MV-4-11 (cell line): ENCODE data around the gene VANGL1.
"Not testable (repeated sequence)": the region's sequence is repeated elsewhere in the genome, so short reads cannot be mapped to it uniquely, and the experiment has no call there.

Experiments used
- DNase-seq: peaks from one replicate; lab custom pipeline; 2025; lab: John Stamatoyannopoulos, UW

VANGL1 gene

DNA sequence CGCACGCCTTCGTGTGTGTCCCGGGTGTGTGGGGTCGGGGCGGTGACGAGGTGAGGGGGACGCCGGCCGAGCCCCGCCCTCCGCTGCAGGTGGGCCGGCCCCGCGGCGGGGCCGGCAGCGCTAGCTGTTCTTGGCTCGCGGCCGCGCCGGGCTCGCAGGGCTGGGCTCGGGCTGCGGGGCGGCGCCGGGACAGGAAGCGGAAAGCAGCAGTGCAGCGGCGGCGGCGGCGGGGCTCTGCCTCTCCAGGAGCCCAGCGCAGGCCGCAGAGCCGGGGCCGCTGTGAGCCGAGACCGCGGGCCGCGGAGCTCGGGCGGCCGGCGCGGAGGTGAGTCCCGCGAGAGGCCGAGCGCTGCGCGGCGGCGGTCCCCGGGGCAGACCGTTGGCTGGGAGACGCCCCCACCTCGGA lies at the start of gene VANGL1:
VANGL1 (plus strand) TSS at position 209 of the 406 bp plus-strand sequence. CDS start 9,444 bp downstream, outside the sequence.
- DNase-seq: peak; percentile 28

DNA sequence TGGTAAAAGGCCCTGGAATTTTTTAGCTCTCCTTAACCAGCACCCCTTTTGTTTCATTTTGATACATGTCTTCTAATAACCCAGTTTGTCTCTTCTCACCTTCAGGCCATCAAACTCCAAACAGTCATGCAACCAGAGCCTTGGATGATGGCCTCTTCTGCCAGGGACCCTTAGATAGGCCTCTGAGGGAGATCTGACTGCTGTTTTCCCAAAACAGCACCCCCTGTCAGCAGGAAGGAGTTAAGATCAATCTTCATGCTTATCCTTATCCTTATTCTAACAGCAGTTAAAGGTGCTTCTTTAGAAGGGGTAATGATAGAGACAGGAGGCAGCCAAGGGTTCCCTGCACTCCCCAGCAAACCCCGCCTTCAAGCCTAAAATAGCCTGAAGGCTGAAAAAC lies 49.5 kb upstream of the VANGL1 start:
- no peak for DNase-seq

DNA sequence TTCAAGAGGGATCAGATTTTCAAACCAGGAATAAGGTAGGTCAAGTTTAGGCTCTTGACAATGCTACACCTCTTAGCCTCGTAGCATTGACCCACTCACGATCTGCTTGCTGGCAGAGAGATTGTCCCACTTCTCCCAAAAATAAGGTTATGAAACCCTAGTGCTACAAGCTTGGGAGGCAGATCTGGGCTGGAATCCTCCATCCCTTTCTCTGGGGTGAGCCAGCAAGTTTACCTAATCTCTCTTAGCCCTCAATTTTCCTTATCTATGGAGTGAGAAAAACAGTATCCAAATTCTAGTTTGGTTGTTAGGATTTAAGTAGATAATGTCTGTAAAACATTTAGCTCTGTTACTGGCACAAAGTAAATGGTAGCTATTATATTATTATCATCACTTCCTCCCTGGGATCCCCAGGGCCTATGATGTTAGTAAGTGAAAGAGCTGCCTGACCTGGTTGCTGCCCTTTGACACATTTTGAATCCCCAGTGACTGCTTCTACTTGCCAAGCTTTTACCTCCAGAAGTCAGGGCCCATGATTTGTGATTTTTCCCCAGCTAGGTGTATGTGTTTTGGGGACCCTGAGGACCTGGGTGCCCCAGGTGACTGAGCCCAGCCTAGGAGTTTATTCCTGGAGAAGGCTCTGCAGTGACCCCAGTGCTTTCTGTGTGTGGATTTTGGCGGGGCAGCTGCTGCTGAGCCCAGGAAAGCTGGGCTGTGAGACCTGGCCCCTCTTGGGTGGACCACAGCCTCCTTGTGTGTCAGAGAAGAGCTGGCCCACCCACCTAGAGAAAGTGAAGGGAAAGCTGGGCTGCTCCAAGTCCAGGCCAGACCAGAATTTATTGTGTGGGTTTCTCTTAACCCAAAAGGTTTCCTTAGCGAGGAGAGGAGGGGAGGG lies 48.2 kb upstream of the VANGL1 start:
- no peak for DNase-seq

DNA sequence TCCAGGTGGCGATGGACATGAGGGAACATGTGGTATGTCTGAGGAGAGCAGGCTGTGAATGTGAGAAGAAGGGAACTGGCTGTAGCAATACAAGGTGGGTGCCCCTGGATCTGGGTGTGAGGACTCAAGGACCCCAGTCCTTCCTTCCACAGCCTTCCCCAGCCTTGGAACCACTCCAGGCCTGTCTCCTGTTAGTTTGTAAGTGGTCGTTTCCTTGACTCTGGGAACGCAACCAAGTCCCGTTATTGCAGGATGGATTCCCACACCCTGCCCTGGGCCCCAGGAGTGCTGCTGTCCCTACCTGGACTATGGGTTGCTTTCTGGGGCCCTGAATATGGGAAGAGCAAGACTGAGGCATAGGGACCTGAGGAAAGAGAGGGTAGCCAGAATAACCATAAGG lies 47.2 kb upstream of the VANGL1 start:
- DNase-seq: no peak

DNA sequence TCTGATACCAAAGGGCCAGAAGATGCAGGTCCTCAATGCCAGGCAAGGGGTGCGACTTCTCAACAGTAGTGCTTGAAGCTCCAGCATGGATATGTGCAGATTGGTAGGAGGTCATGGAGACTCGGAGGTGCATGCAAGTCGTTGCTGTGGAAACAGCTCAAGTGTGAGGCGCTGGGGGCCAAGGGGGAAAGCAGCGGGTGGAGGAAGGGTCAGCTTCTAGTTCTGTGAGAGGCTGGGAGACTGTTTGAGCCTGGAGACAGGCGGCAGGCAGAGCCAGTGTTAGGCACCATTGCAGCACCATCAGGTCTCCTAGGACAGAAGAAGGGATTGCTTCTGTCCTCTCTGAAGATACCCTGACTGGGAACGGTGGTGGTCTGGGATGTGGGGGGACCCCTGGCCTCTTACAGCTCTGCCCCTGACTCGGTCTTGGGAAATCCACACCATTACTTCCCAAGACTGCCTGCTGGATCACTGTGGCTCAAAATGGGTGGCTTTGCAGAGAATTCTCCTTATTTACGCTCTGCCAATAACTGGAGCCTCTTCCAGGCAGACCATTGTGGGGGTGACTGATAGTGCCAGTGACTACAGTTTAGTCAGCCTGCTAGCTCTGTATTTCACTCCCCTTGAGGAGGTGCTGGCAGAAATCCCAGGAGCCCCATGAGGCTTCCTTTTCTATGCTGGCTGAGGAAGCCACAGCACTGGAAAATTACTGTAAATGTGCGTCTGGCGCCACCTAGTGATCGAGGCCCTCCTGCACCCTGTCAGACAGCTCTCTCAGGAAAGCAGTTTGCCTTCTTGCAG lies 46.3 kb upstream of the VANGL1 start:
- DNase-seq: peak; percentile 72

DNA sequence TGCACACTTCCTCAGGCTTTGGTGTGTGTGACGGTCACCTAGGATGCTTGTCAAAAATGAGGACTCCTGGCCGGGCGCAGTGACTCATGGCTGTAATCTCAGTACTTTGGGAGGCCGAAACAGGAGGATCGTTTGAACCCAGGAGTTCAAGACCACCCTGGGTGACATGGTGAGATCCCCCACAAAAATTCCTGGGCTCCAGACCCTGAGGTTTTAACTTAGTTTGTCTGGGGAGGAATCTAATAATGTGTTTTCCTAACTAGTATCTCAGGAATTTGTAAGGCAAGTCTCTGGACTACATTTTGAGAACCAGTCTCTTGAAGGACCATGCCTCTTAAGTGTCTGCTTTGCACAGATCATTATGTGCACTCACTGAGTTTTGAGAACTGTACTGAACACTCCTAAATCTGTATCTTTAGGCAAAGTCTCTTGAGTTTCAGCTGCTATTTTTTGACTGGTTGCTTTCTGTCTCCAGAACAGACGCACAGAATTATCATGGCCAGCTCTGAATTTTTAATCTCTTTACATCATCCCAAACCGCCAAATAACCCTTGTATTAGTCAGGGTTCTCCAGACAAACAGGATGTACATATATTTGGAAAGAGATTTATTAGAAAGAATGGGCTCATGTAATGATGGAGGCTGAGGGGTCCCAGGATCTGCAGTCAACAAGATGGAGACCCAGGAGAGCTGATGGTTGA lies 45.5 kb upstream of the VANGL1 start:
- DNase-seq: no peak

DNA sequence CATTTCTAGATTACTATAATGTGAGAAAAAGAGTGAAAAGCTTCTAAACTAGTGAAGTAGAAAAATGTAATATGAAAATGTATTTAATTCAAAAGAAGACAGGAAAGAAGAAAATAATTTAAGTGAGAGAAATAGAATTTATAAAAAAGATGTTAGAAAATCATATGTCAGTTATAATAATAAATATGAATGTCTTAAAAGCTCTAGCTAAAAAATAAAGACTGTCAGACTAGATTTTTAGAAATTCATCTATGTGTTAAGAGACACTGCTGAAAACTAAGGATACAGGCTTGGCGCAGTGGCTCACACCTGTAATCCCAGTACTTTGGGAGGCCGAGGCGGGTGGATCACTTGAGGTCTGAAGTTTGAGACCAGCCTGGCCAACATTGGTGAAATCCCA lies 37.3 kb upstream of the VANGL1 start:
- no peak for DNase-seq

DNA sequence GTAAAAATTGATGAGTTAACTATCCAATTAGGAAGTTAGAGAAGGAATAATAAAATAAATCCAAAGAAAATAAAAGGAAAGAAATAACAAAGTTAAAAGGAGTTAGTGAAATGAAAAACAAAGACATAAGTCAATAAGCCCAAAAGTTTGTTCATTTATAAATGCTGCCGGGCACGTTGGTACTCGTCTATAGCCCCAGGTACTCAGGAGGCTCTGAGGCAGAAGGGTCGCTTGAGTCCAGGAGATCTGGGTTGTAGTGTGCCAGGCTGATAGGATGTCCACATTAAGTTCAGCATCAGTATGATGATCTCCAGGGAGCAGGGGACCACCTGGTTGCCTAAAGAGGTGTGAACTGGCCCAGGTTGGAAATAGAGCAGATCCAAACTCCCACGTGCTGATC lies 35.5 kb upstream of the VANGL1 start:
- DNase-seq: no peak

DNA sequence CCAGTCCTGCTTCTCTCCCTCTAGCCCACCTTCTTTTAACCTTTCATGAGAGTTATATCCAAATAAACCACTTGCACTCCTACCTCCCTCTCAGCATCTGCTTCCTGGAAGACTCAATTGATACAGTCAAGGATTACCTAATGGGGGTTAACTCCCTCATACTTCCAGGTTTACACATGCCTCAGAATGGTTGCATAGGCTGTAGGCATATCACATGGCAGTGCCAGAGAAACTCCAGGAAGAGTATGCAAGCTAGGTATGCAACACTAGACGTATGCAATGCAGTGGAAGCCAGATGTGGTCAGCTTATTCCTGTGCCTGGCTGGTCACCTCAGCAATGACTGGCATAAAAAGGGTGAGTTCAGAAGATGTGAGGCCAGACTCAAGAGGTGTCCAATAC lies 32.7 kb upstream of the VANGL1 start:
- no peak for DNase-seq

DNA sequence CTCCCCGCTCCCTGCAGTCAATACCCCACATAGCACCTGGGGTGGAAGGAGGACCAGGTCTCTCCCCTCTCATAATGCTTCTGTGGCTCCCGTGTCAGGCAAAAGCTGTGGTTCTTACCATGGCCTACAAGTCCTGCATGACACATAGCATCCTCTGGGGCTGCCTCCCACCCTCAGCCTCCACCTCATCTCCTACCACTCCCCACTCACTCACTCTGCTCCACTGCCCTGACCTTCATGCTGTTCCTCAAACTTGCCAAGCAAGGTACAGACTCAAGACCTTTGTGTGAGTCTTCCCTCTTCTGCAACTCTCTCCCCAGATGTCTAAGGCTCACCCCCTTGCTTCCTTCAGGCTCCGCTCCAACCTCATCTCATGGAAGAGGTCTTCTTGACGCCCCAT lies 28.0 kb upstream of the VANGL1 start:
- no peak for DNase-seq

DNA sequence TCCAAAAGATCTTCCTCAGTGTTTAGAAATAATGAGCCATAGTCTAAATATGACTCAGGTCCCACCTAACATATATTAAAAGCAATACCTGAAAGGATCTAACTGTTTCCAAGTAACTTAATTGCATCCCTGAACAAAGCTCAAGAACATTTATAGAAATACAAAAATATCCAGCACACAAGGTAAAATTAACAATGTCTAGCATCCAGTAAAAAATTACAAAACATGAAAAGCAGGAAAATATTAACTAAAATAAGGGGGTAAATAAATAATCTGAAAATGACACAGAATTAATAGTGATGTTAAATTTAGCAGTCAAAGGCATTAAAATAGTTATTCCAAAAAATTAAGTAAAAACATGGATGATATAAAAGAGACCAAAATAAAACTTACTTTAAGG lies 21.3 kb upstream of the VANGL1 start:
- DNase-seq: no peak

DNA sequence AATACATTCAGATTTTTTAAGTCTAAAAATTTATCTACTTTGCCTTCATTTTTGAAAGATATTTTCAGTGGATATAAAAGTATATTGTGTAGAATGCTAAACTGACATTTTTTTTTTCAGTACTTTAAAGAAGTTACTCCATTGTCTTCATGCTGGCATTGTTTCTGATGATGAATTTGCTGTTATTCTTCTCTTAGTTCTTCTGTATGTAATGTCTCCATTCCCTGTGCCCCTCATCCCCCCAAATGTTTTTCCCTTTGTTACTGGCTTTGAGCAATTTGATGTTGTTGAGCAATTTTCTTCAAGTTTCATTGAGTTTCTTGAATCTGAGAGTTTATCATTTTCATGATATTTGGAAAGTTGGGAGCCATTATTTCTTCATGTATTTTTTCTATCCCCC lies 20.8 kb upstream of the VANGL1 start:
- no peak for DNase-seq

DNA sequence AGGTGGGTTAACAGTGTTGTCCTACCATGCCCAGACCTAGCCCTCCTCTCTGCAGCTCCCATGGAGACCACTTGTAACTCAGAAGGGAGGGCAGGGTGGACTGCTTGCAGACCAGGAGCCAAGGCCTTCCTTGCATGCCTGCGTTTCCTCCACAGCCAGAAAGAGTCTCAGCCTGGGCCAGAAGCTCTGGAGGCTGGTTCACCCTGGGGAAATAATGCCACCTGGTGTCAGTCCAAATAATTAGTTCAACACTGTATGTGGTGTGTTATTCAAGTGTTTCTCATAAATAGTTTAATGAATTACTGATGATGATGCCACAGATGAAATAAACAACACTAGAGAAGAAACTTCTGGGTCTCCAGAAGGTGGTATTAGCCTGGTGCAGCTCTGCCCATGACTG lies 16.9 kb upstream of the VANGL1 start:
- DNase-seq: no peak

DNA sequence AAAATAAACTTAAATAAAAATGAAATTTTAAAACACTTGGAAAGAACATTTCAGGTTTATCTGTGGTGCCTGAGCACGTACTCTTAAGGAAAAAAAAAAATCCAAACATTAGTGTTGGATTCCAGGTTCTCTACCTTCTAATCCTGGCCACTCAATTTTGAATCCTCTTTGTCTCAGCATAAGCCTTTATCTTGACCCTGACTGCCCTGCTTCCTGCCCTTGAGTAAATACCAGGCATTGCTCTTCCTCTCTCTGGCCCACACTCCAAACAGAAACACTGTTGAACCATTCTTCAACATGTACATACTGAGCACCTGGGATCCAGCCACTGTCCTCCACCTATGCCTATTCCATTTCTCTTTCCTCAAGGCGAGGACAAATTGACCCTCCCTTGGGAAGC lies 11.4 kb upstream of the VANGL1 start:
- DNase-seq: no peak

DNA sequence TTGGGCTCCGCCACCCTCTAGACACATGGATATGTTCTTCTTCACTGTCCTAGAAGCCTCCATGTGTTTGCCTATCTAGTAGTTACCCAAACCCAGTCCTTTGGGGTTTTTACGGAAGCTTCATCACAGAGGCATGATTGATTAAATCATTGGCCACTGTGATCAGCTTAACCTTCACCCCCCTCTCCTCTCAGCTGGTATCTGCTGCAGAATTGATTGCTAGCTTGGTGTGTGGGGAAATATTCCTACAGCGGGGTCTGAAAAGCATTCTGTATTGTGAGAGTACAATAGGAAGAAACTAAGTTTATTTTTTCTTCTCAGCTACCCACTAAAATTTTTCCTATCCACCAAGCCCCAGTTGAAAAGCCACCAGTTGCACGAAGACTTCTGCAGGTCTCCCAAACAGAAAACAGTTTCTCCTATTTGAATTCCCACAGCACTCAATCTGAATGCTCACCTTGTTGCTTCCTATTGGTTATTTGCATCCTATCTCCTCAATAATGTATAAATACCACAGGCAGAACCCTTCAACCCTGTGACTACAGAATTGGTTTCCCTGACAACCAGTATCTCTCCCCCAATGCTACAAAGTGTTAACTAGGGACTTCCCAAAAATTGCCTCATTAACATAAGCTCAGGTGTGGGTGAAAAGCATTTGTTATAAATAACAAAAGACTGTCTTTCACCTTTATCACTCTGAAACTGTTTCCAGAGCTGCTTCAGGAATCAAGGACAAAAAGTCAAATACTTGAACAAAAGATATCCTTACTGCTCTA lies 9.3 kb upstream of the VANGL1 start:
- DNase-seq: no peak

DNA sequence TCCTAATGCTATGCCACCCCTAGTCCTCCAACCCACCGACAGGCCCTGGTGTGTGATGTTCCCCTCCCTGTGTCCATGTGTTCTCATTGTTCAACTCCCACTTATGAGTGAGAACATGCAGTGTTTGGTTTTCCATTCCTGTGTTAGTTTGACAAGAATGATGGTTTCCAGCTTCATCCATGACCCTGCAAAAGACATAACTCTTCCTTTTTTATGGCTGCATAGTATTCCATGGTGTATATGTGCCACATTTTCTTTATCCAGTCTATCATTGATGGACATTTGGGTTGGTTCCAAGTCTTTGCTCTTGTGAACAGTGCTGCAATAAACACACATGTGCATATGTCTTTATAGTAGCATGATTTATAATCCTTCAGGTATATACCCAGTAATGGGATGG lies 8.2 kb upstream of the VANGL1 start:
- not testable (repeated sequence) for DNase-seq

DNA sequence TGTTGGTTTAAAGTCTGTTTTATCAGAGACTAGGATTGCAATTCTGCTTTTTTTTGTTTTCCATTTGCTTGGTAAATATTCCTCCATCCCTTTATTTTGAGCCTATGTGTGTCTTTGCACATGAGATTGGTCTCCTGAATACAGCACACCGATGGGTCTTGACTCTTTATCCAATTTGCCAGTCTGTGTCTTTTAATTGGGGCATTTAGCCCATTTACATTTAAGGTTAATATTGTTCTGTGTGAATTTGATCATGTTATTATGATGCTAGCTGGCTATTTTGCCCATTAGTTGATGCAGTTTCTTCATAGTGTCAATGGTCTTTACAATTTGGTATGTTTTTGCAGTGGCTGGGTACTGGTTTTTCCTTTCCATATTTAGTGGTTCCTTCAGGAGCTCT lies 4.5 kb upstream of the VANGL1 start:
- DNase-seq: not testable (repeated sequence)

DNA sequence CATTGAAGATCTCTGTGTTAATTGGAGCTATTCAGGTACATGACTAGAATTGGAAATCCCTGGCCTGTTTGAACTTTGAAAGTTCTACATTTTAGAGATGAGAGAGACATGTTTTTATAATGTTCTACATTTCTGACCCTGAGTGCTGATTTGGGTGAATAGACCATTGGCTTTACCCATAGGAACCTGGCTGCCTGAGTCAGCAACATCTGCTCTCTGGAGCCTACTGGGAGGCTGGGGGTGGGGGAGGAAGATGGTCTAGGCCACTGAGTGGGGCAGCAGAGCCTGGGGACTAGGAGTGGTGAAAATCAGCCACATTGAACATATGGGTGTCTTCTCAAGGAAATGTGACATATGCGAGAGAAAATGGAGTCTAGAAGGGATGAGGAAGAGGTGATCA lies 1.4 kb upstream of the VANGL1 start:
- DNase-seq: no peak

DNA sequence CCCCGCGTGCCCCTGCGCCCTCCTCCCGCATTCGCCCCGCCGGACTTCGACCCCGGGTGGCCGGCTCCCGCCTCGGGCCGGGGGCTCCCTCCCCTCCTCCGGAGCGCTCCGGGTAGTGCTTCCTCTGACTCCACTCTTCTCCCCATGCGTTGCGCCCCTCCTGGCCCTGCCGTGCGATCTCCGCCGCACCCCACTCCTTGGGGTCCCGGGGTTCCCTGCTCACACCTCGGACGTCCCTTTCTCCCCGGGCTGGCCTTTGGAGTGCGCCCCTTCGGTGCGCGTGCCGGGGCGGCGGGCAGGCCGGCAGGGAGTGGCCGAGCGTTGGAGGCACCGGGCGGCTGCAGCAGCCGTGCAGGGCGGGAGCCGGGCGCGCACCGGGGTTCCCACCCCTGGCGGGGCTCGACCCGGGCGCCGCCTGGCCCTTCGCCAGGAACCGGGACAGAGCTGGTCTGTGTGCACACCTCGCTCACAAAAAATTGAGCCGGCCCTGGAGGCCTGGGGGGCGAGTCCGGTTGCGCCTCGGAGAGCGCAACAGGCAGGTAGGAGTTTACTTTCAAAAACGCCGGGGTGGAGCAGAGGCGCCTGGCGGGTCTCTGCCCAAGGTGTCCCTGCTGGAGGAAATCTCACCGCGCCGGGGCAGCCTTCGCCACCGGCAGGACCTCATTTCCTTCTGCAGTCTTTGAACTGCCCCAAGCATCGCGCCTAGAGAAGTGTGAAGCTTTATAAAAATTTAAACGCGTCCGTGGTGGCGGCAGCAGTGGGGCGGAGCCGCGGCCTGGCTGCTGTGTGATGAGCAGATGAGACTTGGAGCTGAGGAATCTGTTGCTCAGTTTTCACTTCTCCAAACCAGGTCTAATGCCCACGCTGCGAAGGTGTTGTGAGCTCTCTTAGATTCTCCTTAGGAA lies 650 bp downstream of the VANGL1 start:
- DNase-seq: peak; percentile 51

DNA sequence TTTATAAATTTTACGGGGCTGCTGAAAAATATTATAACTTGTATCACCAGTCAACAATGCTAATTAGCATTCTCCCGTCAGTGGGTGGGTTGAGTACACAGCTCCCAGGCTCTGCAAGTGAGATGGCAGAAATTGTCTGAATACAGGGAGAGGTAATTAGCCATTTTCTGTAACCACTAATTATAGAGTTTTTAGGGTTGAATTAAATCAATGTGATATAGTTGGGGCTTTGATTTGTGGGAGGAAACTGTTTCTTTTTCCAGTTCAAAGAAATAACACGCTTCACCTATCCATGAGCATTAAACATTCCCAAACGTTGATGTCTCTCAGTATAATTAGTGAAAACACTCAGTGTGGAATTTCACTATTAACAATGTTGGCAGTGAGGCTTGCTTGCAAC lies 1.5 kb downstream of the VANGL1 start:
- DNase-seq: no peak

DNA sequence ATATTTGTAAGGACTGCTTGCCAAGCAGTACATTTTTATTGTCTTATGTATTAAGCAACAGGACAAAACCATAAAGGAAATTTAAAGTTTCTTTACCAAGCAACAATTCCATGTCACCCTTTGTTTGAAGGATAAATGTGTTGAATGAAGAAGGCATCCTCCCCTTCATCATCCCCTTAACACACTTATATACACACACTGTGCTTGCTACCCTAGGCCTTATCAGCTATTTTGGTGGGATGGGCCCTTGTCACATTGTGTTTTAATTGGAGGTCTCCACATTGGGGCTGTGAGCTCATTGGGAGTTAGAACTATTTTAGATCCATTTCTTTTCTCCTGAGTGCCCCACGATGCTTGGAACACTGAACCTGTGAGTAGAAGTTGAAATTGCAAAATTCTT lies 1.9 kb downstream of the VANGL1 start:
- DNase-seq: no peak
